Hematopoietic multipotent progenitor cell treated with erythropoietin and hydrocortisone succinate and interleukin-3 and kit ligand, for 15 days (in vitro differentiated cells): ENCODE data around the gene CORIN.
"Not testable (repeated sequence)": the region's sequence is repeated elsewhere in the genome, so short reads cannot be mapped to it uniquely, and the experiment has no call there.

Experiments
- DNase-seq: peaks from one replicate; pipeline ENCODE4 v3.0.0-alpha.2; 2015; ENCODE audit warnings: low spot score

CORIN gene

DNA sequence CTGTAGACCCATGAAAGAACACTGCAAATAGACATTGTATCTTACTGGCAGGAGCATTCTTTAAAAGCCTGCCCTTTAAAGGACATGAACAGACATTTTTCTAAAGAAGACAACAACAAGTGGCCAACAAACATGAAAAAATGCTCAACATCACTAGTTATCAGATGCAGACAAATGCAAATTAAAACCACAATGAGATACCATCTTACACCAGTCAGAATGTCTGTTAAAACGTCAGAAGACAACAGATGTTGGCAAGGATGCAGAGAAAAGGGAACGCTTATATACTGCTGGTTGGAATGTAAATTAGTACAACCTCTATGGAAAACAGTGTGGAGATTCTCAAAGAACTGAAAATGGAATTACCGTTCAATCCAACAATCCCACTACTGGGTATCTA, 275.6 kb downstream of the CORIN start:
- no peak for DNase-seq

DNA sequence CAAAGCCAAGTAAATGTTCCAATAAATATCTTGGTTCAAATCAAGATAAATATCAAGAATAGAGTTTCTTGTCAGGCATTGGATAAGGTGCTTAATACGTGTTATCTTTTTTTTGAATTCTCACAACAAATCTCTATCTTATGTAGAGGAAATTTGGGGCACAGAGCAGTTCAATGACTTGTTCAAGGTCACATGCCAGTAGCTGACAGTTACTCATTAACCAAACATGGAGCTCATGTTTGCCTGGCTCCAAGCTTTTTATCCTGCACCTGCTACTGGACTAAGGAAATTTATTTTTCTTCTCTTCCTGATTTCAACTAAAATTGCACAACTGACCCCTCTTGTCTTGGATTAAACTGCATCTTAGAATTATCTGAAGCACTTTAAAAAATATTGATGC, 276.5 kb downstream of the CORIN start:
- DNase-seq, result no peak

DNA sequence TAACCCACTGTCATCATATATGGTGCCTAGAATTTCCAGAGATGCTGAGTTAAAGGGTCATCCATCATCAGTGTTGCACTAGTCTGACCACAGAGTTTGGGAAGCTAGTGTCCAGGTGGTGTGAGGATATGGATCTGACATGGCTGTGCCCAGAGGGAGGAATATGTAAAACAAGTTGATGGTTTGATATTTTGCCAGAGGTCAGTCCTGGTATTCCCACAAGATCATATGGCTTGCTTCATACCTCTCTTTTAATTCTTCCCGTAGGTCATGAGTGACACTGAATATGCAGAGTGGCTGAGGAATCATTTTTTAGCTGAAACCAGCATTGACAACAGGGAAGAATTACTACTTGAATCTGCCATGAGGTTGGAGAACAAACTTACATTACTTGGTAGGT, 277.2 kb downstream of the CORIN start:
- DNase-seq, result no peak

DNA sequence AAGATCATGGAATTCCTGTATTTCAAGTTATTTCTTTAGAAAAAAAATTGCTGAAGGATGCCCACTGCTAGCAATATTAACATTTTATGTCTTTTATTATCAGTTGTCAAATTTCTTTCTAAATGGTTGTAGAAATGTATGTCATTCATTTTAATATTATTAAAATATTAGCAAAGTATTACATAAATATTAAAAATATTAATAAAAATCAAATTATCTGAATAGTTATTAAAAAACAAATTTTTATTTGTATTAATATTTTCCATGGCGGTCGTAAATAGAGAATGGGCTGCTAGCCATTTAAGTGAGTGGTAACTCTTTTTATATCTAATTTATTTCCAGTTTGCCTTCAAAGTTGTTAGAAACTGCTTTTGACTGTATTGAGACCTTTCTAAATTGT, 280.6 kb downstream of the CORIN start:
- no peak for DNase-seq

DNA sequence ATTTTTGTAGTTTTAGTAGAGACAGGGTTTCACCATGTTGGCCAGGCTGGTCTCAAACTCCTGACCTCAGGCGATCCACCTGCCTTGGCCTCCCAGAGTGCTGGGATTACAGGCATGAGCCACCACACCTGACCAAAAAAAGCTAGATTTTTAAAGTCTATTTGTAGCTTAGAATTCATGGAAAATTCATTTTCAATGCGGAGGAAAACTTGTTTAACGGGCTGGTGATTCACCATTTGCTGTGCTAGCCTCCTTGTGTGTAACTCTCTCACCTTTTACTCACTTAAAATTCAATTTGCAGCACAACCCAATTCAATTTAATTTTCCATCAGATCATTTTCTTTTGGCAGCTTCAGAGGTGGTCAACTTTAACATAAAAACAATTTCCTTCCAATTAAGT, 281.9 kb downstream of the CORIN start:
- DNase-seq, result not testable (repeated sequence)

DNA sequence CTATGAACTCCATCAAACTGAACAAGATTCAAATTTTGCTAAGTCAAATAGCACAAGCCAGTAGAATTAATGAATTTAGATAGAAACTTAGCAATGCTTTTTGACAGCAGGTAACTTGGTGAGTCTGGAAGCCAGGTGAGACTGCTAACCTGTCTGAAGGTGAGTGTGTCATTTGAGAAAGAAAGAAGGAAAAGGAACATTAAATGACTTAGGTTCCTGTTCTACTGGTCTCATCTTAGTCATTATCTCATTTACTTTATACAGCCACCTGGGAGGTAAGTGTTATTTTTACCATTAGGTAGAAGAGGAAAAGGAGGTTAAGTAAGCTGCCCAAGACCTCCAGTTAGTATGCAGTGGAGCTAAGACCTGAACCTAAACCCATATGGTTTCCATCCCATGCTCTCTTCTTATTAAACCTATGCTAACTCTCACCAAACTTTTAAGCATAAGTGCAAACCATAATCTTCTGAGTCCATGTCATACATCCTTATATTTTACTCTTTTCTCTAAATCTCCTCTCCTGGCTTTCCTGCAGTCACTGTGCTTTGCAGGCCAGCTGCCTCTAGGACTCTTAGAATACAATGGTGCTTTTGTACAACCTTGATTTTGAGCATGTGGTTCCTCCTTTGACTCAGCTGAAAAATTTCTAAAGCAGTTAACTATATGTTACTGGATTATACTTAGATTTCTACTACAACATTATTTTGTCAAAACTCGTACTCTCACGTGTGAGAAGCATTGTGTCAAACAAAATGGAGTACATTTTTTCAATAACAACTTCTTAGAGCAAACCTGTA, 284.3 kb downstream of the CORIN start:
- no peak for DNase-seq

DNA sequence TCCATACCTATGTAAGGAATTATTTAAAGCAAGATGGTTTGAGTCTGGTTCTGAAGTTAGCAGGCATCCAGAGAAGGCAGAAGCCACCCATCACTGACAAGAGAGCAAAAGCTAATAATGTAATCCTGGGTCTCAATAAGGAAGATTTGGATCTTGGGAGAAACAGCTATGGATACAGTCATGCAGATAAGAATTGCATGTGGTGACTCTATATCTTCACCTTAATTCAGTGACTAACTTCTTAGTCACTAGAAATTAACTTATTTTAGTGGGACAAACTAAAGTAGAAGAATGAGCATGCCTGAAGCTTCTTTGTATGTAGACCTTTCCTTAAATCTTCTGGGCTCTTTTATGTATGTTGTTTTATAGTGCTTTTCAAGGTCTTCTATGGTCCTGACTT, 286.2 kb downstream of the CORIN start:
- no peak for DNase-seq

DNA sequence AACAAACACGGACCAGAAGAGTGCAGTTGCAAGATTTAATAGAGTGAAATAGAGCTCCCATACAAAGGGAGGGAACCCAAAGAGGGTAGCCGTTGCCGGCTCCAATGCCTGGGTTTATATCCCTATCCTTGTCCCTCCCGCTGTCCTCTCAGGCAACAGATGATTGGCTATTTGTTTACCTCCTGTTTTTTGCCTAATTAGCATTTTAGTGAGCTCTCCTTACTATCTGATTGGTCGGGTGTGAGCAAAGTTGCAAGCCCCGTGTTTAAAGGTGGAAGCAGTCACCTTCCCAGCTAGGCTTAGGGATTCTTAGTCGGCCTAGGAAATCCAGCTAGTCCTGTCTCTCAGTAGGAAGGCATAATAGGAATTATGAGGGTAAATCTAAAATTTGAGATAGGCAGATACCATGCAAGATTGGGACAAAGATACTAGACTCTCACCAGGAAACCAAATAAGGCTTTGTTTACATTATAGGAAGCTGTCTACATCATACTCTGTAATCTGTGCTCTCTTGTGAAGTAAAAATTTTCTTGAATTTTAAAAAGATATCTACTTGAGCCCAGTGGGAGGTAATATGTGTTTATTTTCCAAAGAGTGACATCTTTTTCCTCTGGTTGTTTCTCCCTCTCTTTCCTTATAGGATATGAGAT, 286.8 kb downstream of the CORIN start:
- no peak for DNase-seq

DNA sequence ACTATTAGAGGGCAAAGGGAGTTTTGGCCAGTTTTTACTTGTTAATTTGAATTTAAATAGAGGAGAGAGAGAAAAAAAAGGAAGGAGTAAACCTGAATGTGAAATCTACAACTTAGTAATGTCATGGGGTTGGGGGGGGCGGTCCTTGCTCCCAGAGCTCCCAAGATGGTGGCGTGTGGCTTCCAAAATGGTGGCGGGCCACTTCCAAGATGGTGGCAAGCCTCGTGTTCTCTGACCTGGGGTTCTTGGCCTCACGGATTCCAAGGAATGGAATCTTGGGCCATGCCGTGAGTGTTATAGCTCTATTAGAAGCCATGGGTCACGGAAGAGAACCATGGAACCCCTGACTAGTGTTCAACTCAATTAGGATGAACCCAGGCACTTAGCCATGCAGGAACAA, 287.5 kb downstream of the CORIN start:
- DNase-seq, result not testable (repeated sequence)
